ENCODE data around the gene SCML2. TPM values are rescaled to one million over a fixed set of nuclear protein-coding genes. Genes with fewer than 3 reads are reported as not detected.
"Not testable (repeated sequence)": the region's sequence is repeated elsewhere in the genome, so short reads cannot be mapped to it uniquely, and the experiment has no call there.

The SCML2 gene
- polyA plus RNA-seq, 1 donor from 2014 or later = 14.7 TPM

DNA sequence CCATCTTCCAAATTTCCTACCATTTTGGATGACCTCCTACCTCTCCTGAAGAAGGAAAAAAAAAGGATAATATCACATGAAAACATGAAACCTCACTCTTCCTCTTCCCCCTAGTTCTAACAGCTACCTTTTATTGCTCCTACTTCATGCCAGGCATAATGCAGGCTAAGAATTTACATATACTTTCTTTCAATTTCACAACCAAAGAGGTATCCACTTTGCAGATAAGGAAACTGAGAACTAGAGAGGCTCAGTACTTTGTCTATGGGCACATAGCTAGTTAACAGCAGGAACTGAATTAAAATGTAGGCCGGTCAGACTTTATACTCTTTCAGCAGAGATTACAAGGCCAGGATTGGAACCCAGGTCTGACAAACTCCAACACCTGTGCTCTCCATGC, 99.4 kb downstream of the SCML2 start:
- Histone ChIP-seq H3K79me2 (replicated peaks; ENCODE audit: insufficient read depth, low read length) (no peaks in the 10 kb centered on the region), H3K4me3 (ENCODE audit: low read length) (no peak overlapping the region), H3F3A (ENCODE audit: insufficient read depth, low read length, poor library complexity, severe bottlenecking) (no peaks in the 10 kb centered on the region), H2AFZ (ENCODE audit: low read depth, low read length) (no peak overlapping the region), H3K9ac (ENCODE audit: low read length) (no peak overlapping the region), H3K9me3 (ENCODE audit: low read length) (no peaks in the 10 kb centered on the region), H3K27me3 (ENCODE audit: insufficient read depth, low read depth, low read length) (no peaks in the 10 kb centered on the region), H4K20me1 (ENCODE audit: insufficient read depth) (no peaks in the 10 kb centered on the region), H3K36me3 (ENCODE audit: insufficient read depth, low read length) (no peaks in the 10 kb centered on the region), H3K4me2 (ENCODE audit: low read length) (no peak overlapping the region), H3K27ac (ENCODE audit: low read length) (no peak overlapping the region), H3K9me2 (ENCODE audit: insufficient read depth, low read length) (no peaks in the 10 kb centered on the region)
- TF ChIP-seq MXI1 (conservative IDR thresholded peaks at IDR 0.05; ENCODE audit: poor library complexity, severe bottlenecking) (no peak), EZH2 (IDR thresholded peaks at IDR 0.05; ENCODE audit: borderline replicate concordance, insufficient read depth, low read length, poor library complexity, severe bottlenecking) (no peak)
- TF ChIP-seq, protein P1, sequence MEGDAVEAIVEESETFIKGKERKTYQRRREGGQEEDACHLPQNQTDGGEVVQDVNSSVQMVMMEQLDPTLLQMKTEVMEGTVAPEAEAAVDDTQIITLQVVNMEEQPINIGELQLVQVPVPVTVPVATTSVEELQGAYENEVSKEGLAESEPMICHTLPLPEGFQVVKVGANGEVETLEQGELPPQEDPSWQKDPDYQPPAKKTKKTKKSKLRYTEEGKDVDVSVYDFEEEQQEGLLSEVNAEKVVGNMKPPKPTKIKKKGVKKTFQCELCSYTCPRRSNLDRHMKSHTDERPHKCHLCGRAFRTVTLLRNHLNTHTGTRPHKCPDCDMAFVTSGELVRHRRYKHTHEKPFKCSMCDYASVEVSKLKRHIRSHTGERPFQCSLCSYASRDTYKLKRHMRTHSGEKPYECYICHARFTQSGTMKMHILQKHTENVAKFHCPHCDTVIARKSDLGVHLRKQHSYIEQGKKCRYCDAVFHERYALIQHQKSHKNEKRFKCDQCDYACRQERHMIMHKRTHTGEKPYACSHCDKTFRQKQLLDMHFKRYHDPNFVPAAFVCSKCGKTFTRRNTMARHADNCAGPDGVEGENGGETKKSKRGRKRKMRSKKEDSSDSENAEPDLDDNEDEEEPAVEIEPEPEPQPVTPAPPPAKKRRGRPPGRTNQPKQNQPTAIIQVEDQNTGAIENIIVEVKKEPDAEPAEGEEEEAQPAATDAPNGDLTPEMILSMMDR (IDR thresholded peaks at IDR 0.05; ENCODE audit: poor library complexity, severe bottlenecking) = no peak

DNA sequence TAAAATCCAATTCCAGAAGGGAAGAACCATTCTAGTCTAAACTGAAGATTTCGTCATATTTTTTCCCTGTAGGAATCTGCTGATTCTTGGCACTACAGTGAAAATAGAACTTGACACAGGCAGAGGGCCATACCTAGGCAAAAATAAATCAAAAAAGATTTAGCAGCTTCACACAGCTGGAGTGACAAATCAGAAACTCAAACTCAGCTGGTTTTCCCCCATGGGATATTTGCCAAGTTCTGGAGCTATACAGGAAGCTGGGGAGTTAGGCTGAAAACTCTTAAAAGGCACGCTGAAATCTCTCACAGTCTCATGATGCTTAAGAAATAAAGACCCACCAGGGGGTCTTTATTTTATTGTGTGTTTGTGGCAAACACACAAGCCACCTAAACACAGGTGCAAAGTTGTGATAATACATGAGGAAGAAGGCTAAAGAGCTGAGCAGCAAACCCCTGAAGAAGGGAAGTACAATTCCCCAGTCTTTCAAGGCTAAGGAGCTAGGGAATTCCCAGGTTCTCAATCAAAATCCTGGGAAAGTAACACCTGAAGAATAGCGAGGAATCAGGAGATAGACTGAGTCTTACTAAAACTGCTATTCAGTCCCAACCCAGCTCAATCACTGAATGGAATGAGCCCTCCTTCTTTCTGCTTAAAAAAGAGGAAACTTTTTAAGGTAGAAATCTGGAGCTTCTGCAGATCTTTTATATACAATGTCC, 101.7 kb downstream of the SCML2 start:
- Histone ChIP-seq H3K27me3 (ENCODE audit: insufficient read depth, low read depth, low read length) (no peaks in the 10 kb centered on the region), H3K4me3 (ENCODE audit: low read length) (no peak overlapping the region), H3K9ac (ENCODE audit: low read length) (no peak overlapping the region), H4K20me1 (ENCODE audit: insufficient read depth) (no peaks in the 10 kb centered on the region), H3K9me2 (ENCODE audit: insufficient read depth, low read length) (no peaks in the 10 kb centered on the region), H3K4me2 (ENCODE audit: low read length) (no peak overlapping the region), H3F3A (ENCODE audit: insufficient read depth, low read length, poor library complexity, severe bottlenecking) (no peaks in the 10 kb centered on the region), H3K27ac (ENCODE audit: low read length) (no peak overlapping the region), H2AFZ (ENCODE audit: low read depth, low read length) (no peak overlapping the region), H3K79me2 (replicated peaks; ENCODE audit: insufficient read depth, low read length) (no peaks in the 10 kb centered on the region), H3K36me3 (ENCODE audit: insufficient read depth, low read length) (no peaks in the 10 kb centered on the region), H3K9me3 (ENCODE audit: low read length) (no peaks in the 10 kb centered on the region)
- TF ChIP-seq MXI1 (conservative IDR thresholded peaks at IDR 0.05; ENCODE audit: poor library complexity, severe bottlenecking) (no peak), EP300 (conservative IDR thresholded peaks at IDR 0.05; ENCODE audit: poor library complexity, severe bottlenecking) (no peak), SMC3 (conservative IDR thresholded peaks at IDR 0.05; ENCODE audit: poor library complexity) (no peak)

GRCh38 chrX:18229646-18230045, 124.8 kb downstream of the SCML2 start:
- H3K27ac ChIP-seq (ENCODE audit: low read length); H3K9ac ChIP-seq (ENCODE audit: low read length); H4K20me1 ChIP-seq (ENCODE audit: insufficient read depth); H2AFZ ChIP-seq (ENCODE audit: low read depth, low read length); H3K27me3 ChIP-seq (ENCODE audit: insufficient read depth, low read depth, low read length); H3F3A ChIP-seq (ENCODE audit: insufficient read depth, low read length, poor library complexity, severe bottlenecking); H3K4me3 ChIP-seq (ENCODE audit: low read length); H3K36me3 ChIP-seq (ENCODE audit: insufficient read depth, low read length); H3K9me2 ChIP-seq (ENCODE audit: insufficient read depth, low read length); H3K79me2 ChIP-seq (replicated peaks; ENCODE audit: insufficient read depth, low read length); H3K4me2 ChIP-seq (ENCODE audit: low read length); H3K9me3 ChIP-seq (ENCODE audit: low read length): not testable (repeated sequence)

DNA sequence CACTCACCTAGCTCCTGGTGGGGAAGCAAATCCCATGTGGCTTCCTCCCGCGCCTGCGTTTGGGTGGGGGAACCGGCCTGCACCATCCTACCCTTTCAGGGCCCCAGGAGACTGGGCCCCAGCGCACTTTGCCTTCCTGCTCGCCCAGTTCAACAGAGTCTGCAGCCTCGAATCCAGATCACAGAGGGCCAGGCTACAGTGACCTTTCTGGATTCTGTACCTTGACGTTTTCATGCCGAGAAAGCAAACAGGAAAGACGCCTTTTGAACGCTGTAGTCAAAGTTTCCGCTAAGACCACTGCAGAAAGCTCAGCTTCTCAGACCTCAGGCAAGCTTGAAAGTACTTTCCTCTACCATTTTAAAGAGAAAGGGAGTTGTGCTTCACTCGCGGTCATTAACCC, 126.4 kb downstream of the SCML2 start:
- Histone ChIP-seq H3K4me2 (ENCODE audit: low read length) (no peak overlapping the region), H3K36me3 (ENCODE audit: insufficient read depth, low read length) (no peaks in the 10 kb centered on the region), H3K4me3 (ENCODE audit: low read length) (no peak overlapping the region), H3F3A (ENCODE audit: insufficient read depth, low read length, poor library complexity, severe bottlenecking) (no peaks in the 10 kb centered on the region), H3K27me3 (ENCODE audit: insufficient read depth, low read depth, low read length) (no peaks in the 10 kb centered on the region), H3K79me2 (replicated peaks; ENCODE audit: insufficient read depth, low read length) (no peaks in the 10 kb centered on the region), H4K20me1 (ENCODE audit: insufficient read depth) (no peaks in the 10 kb centered on the region), H3K9ac (ENCODE audit: low read length) (no peak overlapping the region), H3K9me3 (ENCODE audit: low read length) (no peaks in the 10 kb centered on the region), H3K27ac (ENCODE audit: low read length) (no peak overlapping the region), H2AFZ (ENCODE audit: low read depth, low read length) (no peak overlapping the region), H3K9me2 (ENCODE audit: insufficient read depth, low read length) (no peaks in the 10 kb centered on the region)
- TF ChIP-seq SMC3 (conservative IDR thresholded peaks at IDR 0.05; ENCODE audit: poor library complexity) = no peak
- TF ChIP-seq, protein P1 (IDR thresholded peaks at IDR 0.05; ENCODE audit: poor library complexity, severe bottlenecking) = no peak
- no peak for TF ChIP-seq POLR2AphosphoS5 (IDR thresholded peaks at IDR 0.05)
- TF ChIP-seq EZH2 (IDR thresholded peaks at IDR 0.05; ENCODE audit: borderline replicate concordance, insufficient read depth, low read length, poor library complexity, severe bottlenecking) = no peak
- TF ChIP-seq REST (IDR thresholded peaks at IDR 0.05; ENCODE audit: borderline replicate concordance) = no peak
- TF ChIP-seq TAF1 (IDR thresholded peaks at IDR 0.05; ENCODE audit: low read depth) = no peak
- TF ChIP-seq EP300 (conservative IDR thresholded peaks at IDR 0.05; ENCODE audit: poor library complexity, severe bottlenecking) = no peak
- TF ChIP-seq RAD21 (conservative IDR thresholded peaks at IDR 0.05) = no peak
- TF ChIP-seq MXI1 (conservative IDR thresholded peaks at IDR 0.05; ENCODE audit: poor library complexity, severe bottlenecking) = no peak

Data from neural cell (in vitro differentiated cells).